WTC11 (cell line): ENCODE measurements around the gene DMP1. TPM values are rescaled to one million over a fixed set of nuclear protein-coding genes. Genes with fewer than 3 reads are reported as not detected.

Source experiments
- ATAC-seq: fragments of 200-7000 bp; cut with Tn5 transposase; 2 replicates; pipeline ENCODE4 v1.10.0; 2021; ENCODE audit warnings: mild to moderate bottlenecking, moderate library complexity
- CTCF ChIA-PET: fragments of 300-600 bp; sonication (Branson Sonifier 250); formaldehyde crosslinking; loops from one replicate; lab custom pipeline; 2021; ENCODE audit warnings: antibody characterized with exemption; lab: Charles Lee
- POLR2A ChIA-PET: fragments of 350-600 bp; sonication (Branson Sonifier 250); formaldehyde crosslinking; loops from one replicate; lab custom pipeline; 2021; ENCODE audit warnings: antibody characterized with exemption; lab: Charles Lee
- DNase-seq: peaks from one replicate; pipeline ENCODE4 v3.0.0; 2021; ENCODE audit warnings: low spot score
- H3K27ac Mint-ChIP-seq: 2 replicates; pipeline ENCODE4 v1.8.0; 2021; ENCODE audit warnings: mixed read lengths
- H3K27me3 Mint-ChIP-seq: 2 replicates; pipeline ENCODE4 v1.8.0; 2021; ENCODE audit warnings: low read depth, mild to moderate bottlenecking, moderate library complexity, mixed read lengths
- H3K36me3 Mint-ChIP-seq: 2 replicates; pipeline ENCODE4 v1.8.0; 2021; ENCODE audit warnings: mixed read lengths
- H3K4me1 Mint-ChIP-seq: 2 replicates; pipeline ENCODE4 v1.8.0; 2022; ENCODE audit warnings: mixed read lengths
- H3K4me3 Mint-ChIP-seq: 2 replicates; pipeline ENCODE4 v1.8.0; 2021; ENCODE audit warnings: mild to moderate bottlenecking, moderate library complexity, mixed read lengths
- H3K9me3 Mint-ChIP-seq: 2 replicates; pipeline ENCODE4 v1.8.0; 2021; ENCODE audit warnings: mixed read lengths
- ATF6 ChIP-seq: sonication (generic); formaldehyde crosslinking; IDR thresholded peaks from 2 replicates; pipeline ENCODE4 v1.8.1; 2023; ENCODE audit warnings: mild to moderate bottlenecking, missing genetic modification reagents
- ERG ChIP-seq: fragments of 250-450 bp; sonication (Bioruptor Pico); IDR thresholded peaks from 2 replicates; pipeline ENCODE4 v1.8.0; 2021; ENCODE audit warnings: mild to moderate bottlenecking
- FOXP1 ChIP-seq: sonication (generic); formaldehyde crosslinking; IDR thresholded peaks from 2 replicates; pipeline ENCODE4 v1.8.0; 2022; ENCODE audit warnings: missing genetic modification reagents, mild to moderate bottlenecking, moderate library complexity, borderline replicate concordance
- GABPB1 ChIP-seq: sonication (generic); formaldehyde crosslinking; IDR thresholded peaks from 2 replicates; pipeline ENCODE4 v1.8.1; 2023; ENCODE audit warnings: mild to moderate bottlenecking, missing genetic modification reagents
- HMGA2 ChIP-seq: fragments of 250-450 bp; sonication (Bioruptor Pico); IDR thresholded peaks from 2 replicates; pipeline ENCODE4 v1.4.0; 2021; ENCODE audit warnings: mild to moderate bottlenecking, moderate library complexity
- KAT7 ChIP-seq: sonication (generic); formaldehyde crosslinking; IDR thresholded peaks from 2 replicates; pipeline ENCODE4 v1.8.1; 2023; ENCODE audit warnings: missing genetic modification reagents, mild to moderate bottlenecking, borderline replicate concordance
- NFYB ChIP-seq: sonication (generic); formaldehyde crosslinking; conservative IDR thresholded peaks from 2 replicates; pipeline ENCODE4 v1.8.0; 2022; ENCODE audit warnings: low read depth, missing genetic modification reagents
- NR1H2 ChIP-seq: sonication (generic); formaldehyde crosslinking; IDR thresholded peaks from 2 replicates; pipeline ENCODE4 v1.9.0; 2021; ENCODE audit warnings: mild to moderate bottlenecking, moderate library complexity, missing genetic modification reagents
- PRDM15 ChIP-seq: sonication (generic); formaldehyde crosslinking; IDR thresholded peaks from 2 replicates; pipeline ENCODE4 v1.8.0; 2022; ENCODE audit warnings: missing genetic modification reagents
- PRRX2 ChIP-seq: fragments of 250-450 bp; sonication (Bioruptor Pico); IDR thresholded peaks from 2 replicates; pipeline ENCODE4 v1.8.0; 2021; ENCODE audit warnings: mild to moderate bottlenecking
- SP1 ChIP-seq: sonication (generic); formaldehyde crosslinking; conservative IDR thresholded peaks from 2 replicates; pipeline ENCODE4 v1.8.1; 2022; ENCODE audit warnings: missing genetic modification reagents
- TP53 ChIP-seq: sonication (generic); formaldehyde crosslinking; IDR thresholded peaks from 2 replicates; pipeline ENCODE4 v1.8.1; 2023; ENCODE audit warnings: mild to moderate bottlenecking, missing genetic modification reagents
- USF2 ChIP-seq: sonication (generic); formaldehyde crosslinking; IDR thresholded peaks from 2 replicates; pipeline ENCODE4 v1.8.1; 2023; ENCODE audit warnings: mild to moderate bottlenecking, missing genetic modification reagents, moderate library complexity
- ZNF671 ChIP-seq: fragments of 250-450 bp; sonication (Bioruptor Pico); IDR thresholded peaks from 2 replicates; pipeline ENCODE4 v1.8.0; 2021; ENCODE audit warnings: mild to moderate bottlenecking
- total RNA-seq: library from RNA; stranded (reverse); gene quantifications from 3 replicates; pipeline ENCODE4 v1.2.3, GENCODE V29; 2021
- TF ChIP-seq, protein P1 (sequence below): sonication (generic); formaldehyde crosslinking; IDR thresholded peaks from 2 replicates; pipeline ENCODE4 v1.8.0; 2022; ENCODE audit warnings: mild to moderate bottlenecking, missing genetic modification reagents

The DMP1 gene
- total RNA-seq, 1 experiment from 2014 or later: 0.11 TPM

GRCh38 chr4:87659247-87659931, 9.3 kb downstream of the DMP1 start (continued):
- TF ChIP-seq USF2 (CRISPR knock-in tag) (no peak), NFYB (CRISPR knock-in tag) (no peak), KAT7 (CRISPR knock-in tag) (no peak)

- CTCF ChIA-PET: no interaction called here
Measured at GRCh38 chr4:87662871-87663270, 12.8 kb downstream of the DMP1 start.

More at GRCh38 chr4:87662871-87663270, 12.8 kb downstream of the DMP1 start:
- Mint-ChIP-seq H3K9me3 (peaks cover 14% of the 10 kb centered on the region), H3K4me1 (peaks cover 3% of the 10 kb centered on the region), H3K27me3 (no peaks in the 10 kb centered on the region), H3K27ac (no peak overlapping the region), H3K4me3 (no peak overlapping the region), H3K36me3 (no peaks in the 10 kb centered on the region)
- DNase-seq: no peak
- TF ChIP-seq SP1 (no peak), NFYB (CRISPR knock-in tag) (no peak), ERG (CRISPR knock-in tag) (no peak), NR1H2 (CRISPR knock-in tag) (no peak), HMGA2 (CRISPR knock-in tag) (no peak), FOXP1 (no peak), TP53 (CRISPR knock-in tag) (no peak), GABPB1 (CRISPR knock-in tag) (no peak), PRDM15 (CRISPR knock-in tag) (no peak), ATF6 (CRISPR knock-in tag) (no peak), ZNF671 (CRISPR knock-in tag) (no peak), PRRX2 (no peak)
- TF ChIP-seq, protein P1, sequence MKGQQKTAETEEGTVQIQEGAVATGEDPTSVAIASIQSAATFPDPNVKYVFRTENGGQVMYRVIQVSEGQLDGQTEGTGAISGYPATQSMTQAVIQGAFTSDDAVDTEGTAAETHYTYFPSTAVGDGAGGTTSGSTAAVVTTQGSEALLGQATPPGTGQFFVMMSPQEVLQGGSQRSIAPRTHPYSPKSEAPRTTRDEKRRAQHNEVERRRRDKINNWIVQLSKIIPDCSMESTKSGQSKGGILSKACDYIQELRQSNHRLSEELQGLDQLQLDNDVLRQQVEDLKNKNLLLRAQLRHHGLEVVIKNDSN (CRISPR knock-in tag): no peak
- POLR2A ChIA-PET: no interaction called here
- no peak for ATAC-seq
